Activated B cell treated with CpG ODN at 0.5 μM for 24 hours (primary cell): ENCODE results near the gene CLCN3. TPM values are rescaled to one million over a fixed set of nuclear protein-coding genes. Genes with fewer than 3 reads are reported as not detected.

Source experiments
- ATAC-seq: fragments of 200-7000 bp; cut with Tn5 transposase; one replicate; pipeline ENCODE4 v1.10.0; 2021; ENCODE audit warnings: low read depth, mild to moderate bottlenecking, moderate library complexity
- CTCF ChIA-PET: fragments of 350-600 bp; sonication (Branson Sonifier 250); formaldehyde crosslinking; loops from one replicate; lab custom pipeline; 2021; ENCODE audit warnings: antibody characterized with exemption; lab: Charles Lee
- POLR2A ChIA-PET: fragments of 350-600 bp; sonication (Branson Sonifier 250); formaldehyde crosslinking; loops from one replicate; lab custom pipeline; 2021; ENCODE audit warnings: antibody characterized with exemption; lab: Charles Lee
- DNase-seq: peaks from one replicate; pipeline ENCODE4 v3.0.0; 2022
- H3K27ac Mint-ChIP-seq: one replicate; pipeline ENCODE4 v1.8.0; 2020; ENCODE audit warnings: mixed read lengths
- H3K27me3 Mint-ChIP-seq: one replicate; pipeline ENCODE4 v1.8.0; 2021; ENCODE audit warnings: mixed read lengths
- H3K36me3 Mint-ChIP-seq: one replicate; pipeline ENCODE4 v1.8.0; 2021; ENCODE audit warnings: low read depth, mixed read lengths
- H3K4me1 Mint-ChIP-seq: one replicate; pipeline ENCODE4 v1.8.0; 2021; ENCODE audit warnings: mixed read lengths
- H3K4me3 Mint-ChIP-seq: one replicate; pipeline ENCODE4 v1.8.0; 2020; ENCODE audit warnings: mild to moderate bottlenecking, mixed read lengths
- H3K9me3 Mint-ChIP-seq: one replicate; pipeline ENCODE4 v1.8.0; 2020; ENCODE audit warnings: mixed read lengths
- intact Hi-C: fragments of 100-400 bp; cut with micrococcal nuclease; formaldehyde crosslinking; loops from one replicate; pipeline ENCODE4 v1.15.1; 2024
- total RNA-seq: library from RNA; stranded (reverse); gene quantifications from 2 replicates; pipeline ENCODE4 v1.2.3, GENCODE V29; 2022
- TF ChIP-seq, protein P1 (sequence below): fragments of 200-600 bp; IDR thresholded peaks from one replicate; pipeline ENCODE4 v1.8.0; 2022; ENCODE audit warnings: antibody characterized with exemption, mild to moderate bottlenecking

CLCN3 gene
- total RNA-seq, 1 donor from 2014 or later = 28.6 TPM

DNA sequence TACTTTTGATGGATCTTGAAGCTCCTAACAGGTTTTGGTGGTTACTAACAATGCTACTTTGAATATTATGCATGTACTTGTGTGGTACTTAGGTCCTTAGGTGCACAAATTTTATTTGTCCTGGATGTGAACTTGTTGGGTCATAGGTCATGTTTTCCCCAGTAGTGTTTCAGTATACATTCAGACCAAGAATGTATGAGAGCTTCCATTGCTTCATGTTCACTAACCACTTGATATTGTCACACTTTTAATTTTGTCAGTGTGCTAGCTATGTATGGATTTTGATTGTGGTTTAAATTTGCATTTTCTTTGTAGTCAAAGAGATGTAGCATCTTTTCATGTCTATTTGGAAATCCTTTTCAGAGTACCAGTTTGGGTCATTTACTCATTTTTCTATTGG lies 32.2 kb downstream of the CLCN3 start:
- Mint-ChIP-seq H3K27ac (no peak overlapping the region), H3K9me3 (no peaks in the 10 kb centered on the region), H3K4me3 (no peak overlapping the region), H3K27me3 (no peaks in the 10 kb centered on the region), H3K36me3 (peaks cover 15% of the 10 kb centered on the region), H3K4me1 (no peaks in the 10 kb centered on the region)
- TF ChIP-seq, protein P1, sequence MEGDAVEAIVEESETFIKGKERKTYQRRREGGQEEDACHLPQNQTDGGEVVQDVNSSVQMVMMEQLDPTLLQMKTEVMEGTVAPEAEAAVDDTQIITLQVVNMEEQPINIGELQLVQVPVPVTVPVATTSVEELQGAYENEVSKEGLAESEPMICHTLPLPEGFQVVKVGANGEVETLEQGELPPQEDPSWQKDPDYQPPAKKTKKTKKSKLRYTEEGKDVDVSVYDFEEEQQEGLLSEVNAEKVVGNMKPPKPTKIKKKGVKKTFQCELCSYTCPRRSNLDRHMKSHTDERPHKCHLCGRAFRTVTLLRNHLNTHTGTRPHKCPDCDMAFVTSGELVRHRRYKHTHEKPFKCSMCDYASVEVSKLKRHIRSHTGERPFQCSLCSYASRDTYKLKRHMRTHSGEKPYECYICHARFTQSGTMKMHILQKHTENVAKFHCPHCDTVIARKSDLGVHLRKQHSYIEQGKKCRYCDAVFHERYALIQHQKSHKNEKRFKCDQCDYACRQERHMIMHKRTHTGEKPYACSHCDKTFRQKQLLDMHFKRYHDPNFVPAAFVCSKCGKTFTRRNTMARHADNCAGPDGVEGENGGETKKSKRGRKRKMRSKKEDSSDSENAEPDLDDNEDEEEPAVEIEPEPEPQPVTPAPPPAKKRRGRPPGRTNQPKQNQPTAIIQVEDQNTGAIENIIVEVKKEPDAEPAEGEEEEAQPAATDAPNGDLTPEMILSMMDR = no peak
- ChIA-PET CTCF (interaction anchor here (1.2 kb wide), 1 partner anchor 40 kb away, joined by 3 read pairs; the partner anchor contains the start of gene NEK1), POLR2A (no interaction called here)
- intact Hi-C loops = no loop called here
- ATAC-seq (no peak), DNase-seq (no peak)

DNA sequence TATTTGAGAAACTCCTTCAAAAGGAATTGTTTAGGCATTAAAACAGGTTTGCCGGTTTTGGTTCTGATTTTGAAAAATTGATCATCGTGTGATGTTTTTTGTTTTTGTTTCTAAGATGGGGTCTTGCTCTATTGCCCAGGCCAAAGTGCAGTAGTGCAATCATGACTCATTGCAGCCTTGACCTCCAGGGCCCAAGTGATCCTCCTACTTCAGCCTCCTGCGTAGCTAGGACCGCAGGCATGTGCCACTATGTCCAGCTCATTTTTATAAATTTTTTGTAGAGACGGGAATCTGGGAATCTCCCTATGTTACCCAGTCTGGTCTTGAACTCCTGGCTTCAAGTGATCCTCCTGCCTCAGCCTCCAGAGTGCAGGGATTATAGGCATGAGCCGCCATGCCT lies 35.0 kb downstream of the CLCN3 start:
- H3K4me3 Mint-ChIP-seq = no peak overlapping the region
- H3K36me3 Mint-ChIP-seq = peaks cover 11% of the 10 kb centered on the region
- H3K27me3 Mint-ChIP-seq = no peaks in the 10 kb centered on the region
- CTCF ChIA-PET = interaction anchor here (0.6 kb wide), 1 partner anchor 82 kb away, joined by 3 read pairs; no protein-coding TSS in a partner anchor
- intact Hi-C loops = no loop called here
- H3K9me3 Mint-ChIP-seq = no peaks in the 10 kb centered on the region
- peaks cover 12% of the 10 kb centered on the region for H3K4me1 Mint-ChIP-seq
- no peak for DNase-seq
- POLR2A ChIA-PET = no interaction called here
- TF ChIP-seq, protein P1 = no peak
- no peak for ATAC-seq
- H3K27ac Mint-ChIP-seq = no peak overlapping the region

DNA sequence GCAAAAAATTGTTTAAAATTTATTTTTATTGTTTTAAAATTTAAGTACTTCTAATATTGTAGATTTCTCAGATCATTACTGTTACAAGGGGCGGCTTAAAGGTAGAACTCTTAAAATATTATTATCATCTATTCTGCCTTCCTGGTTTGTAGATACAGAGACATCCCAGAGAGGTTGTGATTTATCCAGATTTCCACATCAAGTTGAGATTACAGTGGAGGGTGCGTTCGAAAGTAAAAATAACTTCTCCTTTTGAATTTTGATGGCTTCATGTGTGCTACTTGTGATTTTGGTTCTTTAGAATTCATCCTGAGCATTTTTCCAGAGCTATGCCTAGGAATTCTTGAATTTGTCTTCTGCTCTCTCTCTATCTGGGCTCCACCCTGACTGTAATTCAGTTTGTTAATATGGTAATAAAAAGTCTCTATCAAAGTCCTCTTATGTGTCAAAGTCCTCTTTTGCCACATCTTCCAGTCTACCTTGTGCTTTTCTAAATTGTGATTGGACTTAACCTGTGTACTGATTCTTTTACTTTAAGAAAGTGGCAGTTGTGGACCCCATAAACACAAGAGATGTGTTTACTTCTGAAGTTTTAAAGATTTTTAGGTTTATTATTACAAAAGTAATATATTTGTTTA lies 37.2 kb downstream of the CLCN3 start:
- no peak overlapping the region for H3K4me3 Mint-ChIP-seq
- no peak for DNase-seq
- no peaks in the 10 kb centered on the region for H3K27me3 Mint-ChIP-seq
- CTCF ChIA-PET = no interaction called here
- H3K4me1 Mint-ChIP-seq = peaks cover 18% of the 10 kb centered on the region
- H3K27ac Mint-ChIP-seq = no peak overlapping the region
- POLR2A ChIA-PET = no interaction called here
- intact Hi-C loops = no loop called here
- H3K9me3 Mint-ChIP-seq = no peaks in the 10 kb centered on the region
- no peak for ATAC-seq
- TF ChIP-seq, protein P1 = no peak
- H3K36me3 Mint-ChIP-seq = peaks cover 8% of the 10 kb centered on the region

DNA sequence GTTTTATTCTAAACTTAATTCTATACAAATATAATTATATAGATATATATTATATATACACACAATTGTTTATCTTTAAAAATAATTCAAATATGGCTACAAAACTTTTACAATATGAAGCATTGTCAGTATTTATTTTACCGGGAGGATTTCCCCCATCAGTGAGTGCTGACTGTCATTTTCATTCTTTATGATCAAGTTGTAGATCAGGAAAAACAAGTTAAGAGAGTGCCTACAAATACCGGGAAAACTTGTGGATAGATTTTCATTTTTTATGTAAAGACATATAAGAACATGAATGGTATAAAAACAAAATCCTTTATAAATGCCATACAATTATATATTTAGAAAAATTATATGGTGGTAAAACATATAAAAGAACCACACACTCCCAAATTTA lies 37.8 kb downstream of the CLCN3 start:
- H3K4me1 Mint-ChIP-seq = peaks cover 18% of the 10 kb centered on the region
- H3K27ac Mint-ChIP-seq = no peak overlapping the region
- H3K9me3 Mint-ChIP-seq = no peaks in the 10 kb centered on the region
- no peaks in the 10 kb centered on the region for H3K27me3 Mint-ChIP-seq
- TF ChIP-seq, protein P1 = no peak
- no peak overlapping the region for H3K4me3 Mint-ChIP-seq
- DNase-seq (no peak), ATAC-seq (no peak)
- ChIA-PET CTCF (no interaction called here), POLR2A (interaction anchor here (2.9 kb wide), 1 partner anchor 38 kb away, joined by 52 read pairs; the partner anchor contains the start of gene CLCN3)
- intact Hi-C loops = no loop called here
- H3K36me3 Mint-ChIP-seq = peaks cover 8% of the 10 kb centered on the region

DNA sequence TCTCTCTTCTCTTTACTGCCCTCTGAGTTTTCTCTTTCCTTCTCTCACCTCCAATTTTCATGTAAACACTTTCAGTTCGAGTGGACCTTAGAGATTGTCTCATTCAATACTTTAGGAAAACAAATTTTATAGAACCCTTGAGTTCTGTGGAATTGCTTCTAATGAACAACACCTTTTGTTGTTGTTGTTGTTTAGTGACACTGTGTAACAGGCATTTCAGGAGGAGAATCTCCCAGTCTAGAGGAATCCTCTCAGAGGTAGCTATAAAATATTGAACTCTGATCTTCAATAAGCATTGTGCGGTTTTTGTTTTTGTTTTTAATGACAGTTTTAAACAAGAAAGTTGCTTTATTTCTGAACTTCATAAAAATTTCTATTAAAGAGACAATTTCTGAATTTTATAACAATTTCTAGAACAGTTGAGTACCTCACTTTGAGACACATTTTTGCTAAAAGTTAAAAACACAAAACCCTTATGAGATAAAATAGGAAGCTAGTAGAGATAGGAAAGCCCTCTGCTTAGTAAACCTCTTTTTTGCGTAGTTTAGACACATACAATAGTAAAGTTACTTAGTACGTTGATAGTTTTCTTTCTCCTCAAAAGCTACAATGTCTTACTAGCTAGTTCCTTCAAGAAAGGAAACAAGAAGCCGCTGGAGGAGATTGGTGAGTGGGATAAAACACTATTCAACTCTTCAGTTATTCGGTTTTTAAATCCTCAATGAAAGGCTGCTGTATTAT lies 38.8 kb downstream of the CLCN3 start:
- Mint-ChIP-seq H3K4me3 (no peak overlapping the region), H3K27me3 (no peaks in the 10 kb centered on the region), H3K36me3 (peaks cover 8% of the 10 kb centered on the region), H3K27ac (peak overlapping the region; percentile 95), H3K4me1 (peaks cover 20% of the 10 kb centered on the region), H3K9me3 (no peaks in the 10 kb centered on the region)
- ChIA-PET POLR2A (interaction anchor here (0.7 to 3.9 kb wide), 6 partner anchors 9 to 649 kb away, joined by 3 to 52 read pairs (median 4); partner anchors contain the start of genes CBR4, CLCN3 and NEK1), CTCF (interaction anchor here (3.1 to 3.8 kb wide), 2 partner anchors 39 to 46 kb away, joined by 18 to 22 read pairs; partner anchors contain the start of genes CLCN3 and NEK1)
- no peak for ATAC-seq
- no peak for DNase-seq
- intact Hi-C loops = no loop called here
- TF ChIP-seq, protein P1 = no peak
